GM18951 (cell line): ENCODE data around the gene MTMR3.

Experiments
- POLR2A ChIP-seq: IDR thresholded peaks from 4 replicates; pipeline ENCODE4 v1.6.1; 2011; ENCODE audit warnings: mild to moderate bottlenecking; ENCODE audit not compliant: insufficient read length, insufficient read depth; ENCODE audit errors: extremely low read depth
- in situ Hi-C: fragments of 300-500 bp; cut with MboI; formaldehyde crosslinking; loops from one replicate; pipeline ENCODE4 v1.12.0; 2022; ENCODE audit warnings: low sequenced_read_pairs, mixed read lengths, inconsistent platforms; ENCODE audit not compliant: unreplicated experiment

MTMR3 gene

DNA sequence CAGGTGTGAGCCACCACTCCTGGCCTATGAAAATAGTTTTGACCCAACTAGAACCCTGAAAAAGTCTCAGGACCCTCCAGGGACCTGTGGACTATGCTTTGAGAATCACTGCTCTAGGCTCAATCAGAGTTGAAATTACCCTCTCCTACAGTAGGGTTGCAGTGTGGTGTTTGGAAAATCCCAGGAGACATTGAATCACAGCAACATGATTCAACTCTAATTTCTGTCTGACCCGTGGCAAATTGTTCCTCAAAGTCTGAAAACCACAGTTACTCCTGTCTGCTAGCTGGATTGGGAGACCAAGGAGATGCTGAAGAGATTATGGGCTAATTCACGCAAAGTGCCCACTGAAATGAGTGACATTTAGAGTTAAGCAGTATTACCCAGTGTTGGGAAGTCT lies 5.4 kb upstream of the MTMR3 start:
- in situ Hi-C loops, result no loop called here
- TF ChIP-seq POLR2A, result no peak

DNA sequence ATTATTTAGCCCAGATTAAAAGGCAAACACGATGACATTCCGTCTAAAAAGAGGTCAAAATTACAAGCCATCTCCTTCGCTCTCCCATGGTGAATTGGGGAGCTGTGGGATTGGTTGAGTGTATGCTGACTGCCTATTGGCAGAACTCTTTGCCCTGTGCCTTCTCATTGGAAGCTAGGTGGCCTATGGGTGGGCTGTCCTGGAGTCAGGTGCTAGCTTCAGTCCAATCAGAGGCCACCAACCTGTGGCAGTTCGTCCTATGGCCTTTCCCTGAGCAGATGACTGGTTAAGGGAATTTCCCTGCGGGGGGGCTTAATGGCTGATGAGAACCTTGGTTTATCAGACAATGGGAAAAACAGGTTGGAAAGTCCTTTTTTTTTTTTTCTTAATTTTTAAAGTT lies 3.2 kb upstream of the MTMR3 start:
- no peak for TF ChIP-seq POLR2A
- in situ Hi-C loops, result no loop called here

- TF ChIP-seq POLR2A, result no peak
- in situ Hi-C loops, result no loop called here
Measured at GRCh38 chr22:29882716-29883044, 294 bp upstream of the MTMR3 start.

DNA sequence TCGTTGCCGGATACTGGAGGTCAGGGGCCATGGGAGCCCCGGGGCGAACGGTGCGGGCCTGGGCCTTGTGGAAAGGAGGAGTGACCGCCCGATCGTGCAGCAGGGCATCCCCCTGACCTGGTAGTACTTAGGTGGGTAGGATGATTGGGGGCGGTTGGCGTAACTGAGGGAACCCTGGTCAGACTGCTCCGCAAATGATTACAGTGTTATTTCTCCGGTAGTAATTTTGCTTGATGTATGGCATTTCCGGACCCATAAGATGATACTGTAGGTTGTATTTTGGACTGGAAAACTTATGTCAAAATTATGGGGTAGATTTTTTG lies 762 bp downstream of the MTMR3 start:
- TF ChIP-seq POLR2A, result no peak

DNA sequence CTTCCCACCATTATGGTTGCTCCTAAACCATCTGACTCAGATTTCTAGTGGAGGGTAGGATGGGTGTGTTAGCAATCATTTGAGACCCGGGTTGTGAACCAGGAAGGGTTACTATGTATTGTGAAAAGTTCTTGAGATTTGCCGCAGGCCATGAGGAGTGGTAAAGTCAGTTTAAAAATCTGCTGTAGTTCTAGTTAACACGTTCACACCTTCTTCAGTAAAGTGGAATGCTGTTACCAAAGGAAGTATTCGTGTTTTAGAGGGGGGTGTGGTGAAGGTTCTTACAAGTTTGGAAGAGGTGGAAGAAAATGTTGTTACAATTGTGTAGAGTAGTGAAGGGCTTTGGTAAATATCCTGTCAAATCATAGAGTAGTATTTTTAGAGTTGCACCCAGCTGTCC lies 2.6 kb downstream of the MTMR3 start:
- in situ Hi-C loops, result no loop called here
- no peak for TF ChIP-seq POLR2A

More for the DNA sequence above, 762 bp downstream of the MTMR3 start:
- in situ Hi-C loops, result no loop called here

DNA sequence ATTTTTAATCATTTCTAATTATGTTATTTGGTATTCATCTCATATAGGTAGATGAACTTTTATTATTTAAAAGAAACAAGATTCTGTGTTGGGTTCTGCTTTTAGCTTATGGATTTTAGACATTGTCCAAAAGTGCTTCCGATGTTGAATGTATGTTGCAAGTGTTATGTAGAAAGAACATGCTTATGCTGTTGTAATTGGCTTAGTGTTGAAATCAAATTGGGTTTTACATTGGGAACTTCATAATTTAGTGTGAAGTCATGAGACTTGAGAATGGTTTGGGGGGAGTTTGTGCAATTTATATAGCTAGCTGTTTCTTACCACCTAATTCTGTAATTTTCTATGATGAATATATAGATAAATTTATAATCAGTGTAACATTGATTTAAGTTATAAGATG lies 3.6 kb downstream of the MTMR3 start:
- in situ Hi-C loops, result no loop called here
- TF ChIP-seq POLR2A, result no peak

DNA sequence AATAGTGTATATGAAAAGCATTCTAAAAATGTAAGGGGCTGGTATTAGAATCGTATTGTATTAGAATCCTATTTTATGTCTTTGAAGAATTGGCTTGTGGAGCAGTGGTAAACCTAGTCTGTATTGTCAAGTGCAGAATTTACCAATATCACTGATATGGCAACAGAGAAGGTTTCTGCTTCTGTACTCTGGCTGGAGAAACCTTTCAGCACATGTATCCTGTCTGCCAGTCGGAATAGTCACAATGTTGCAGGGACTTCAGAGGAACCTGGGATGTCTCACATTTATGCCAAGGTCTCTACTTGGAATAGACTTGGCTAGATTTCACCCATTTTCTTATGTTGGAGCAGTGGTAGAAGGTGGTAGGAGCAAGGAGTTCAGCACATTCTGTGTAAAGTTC lies 4.4 kb downstream of the MTMR3 start:
- no peak for TF ChIP-seq POLR2A

GRCh38 chr22:29890760-29891159 lies 7.8 kb downstream of the MTMR3 start:
- in situ Hi-C loops, result no loop called here
- no peak for TF ChIP-seq POLR2A

More for the DNA sequence above, 4.4 kb downstream of the MTMR3 start:
- in situ Hi-C loops, result no loop called here

GRCh38 chr22:29892315-29893156 lies 9.6 kb downstream of the MTMR3 start:
- in situ Hi-C loops, result no loop called here
- no peak for TF ChIP-seq POLR2A

GRCh38 chr22:29901354-29901753 lies 18.4 kb downstream of the MTMR3 start:
- in situ Hi-C loops, result no loop called here

DNA sequence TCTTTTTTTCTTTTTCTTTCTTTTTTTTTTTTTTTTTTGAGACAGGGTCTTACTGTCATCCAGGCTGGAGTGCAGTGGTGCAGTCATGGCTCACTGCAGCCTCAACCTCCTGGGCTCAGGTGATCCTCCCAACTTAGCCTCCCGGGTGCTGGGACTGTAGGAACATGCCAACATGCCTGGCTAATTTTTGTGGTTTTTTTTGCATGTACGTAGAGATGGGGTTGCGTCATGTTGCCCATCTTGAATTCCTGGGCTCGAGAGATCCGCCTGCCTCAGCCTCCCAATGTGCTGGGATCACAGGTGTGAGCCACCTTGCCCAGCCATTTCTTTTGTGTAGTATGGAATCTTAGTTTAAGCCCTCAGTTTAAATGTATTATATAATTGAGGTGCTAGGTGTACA lies 20.4 kb downstream of the MTMR3 start:
- TF ChIP-seq POLR2A, result no peak
- in situ Hi-C loops, result no loop called here

More at GRCh38 chr22:29901354-29901753, 18.4 kb downstream of the MTMR3 start:
- TF ChIP-seq POLR2A, result no peak

- in situ Hi-C loops, result no loop called here
- no peak for TF ChIP-seq POLR2A
Measured at GRCh38 chr22:29904020-29904419, 21.0 kb downstream of the MTMR3 start.

- in situ Hi-C loops, result no loop called here
- no peak for TF ChIP-seq POLR2A
Measured at GRCh38 chr22:29907753-29908515, 25.0 kb downstream of the MTMR3 start.

DNA sequence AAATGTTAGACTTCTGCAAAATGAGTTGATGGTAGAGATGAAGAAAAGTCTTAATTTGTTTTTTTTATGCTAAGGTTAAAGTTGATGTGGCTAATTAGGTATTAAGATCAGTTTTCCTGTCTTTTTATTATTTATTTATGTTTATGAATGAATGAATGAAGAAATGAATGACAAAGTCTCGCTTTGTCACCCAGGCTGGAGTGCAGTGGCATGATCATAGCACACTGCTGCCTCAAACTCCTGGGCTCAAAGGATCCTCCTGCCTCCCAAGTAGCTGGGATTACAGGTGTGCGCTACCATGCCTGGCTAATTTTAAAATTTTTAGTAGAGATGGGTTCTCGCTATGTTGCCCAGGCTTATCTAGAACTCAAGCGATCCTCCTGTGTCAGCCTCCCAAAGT lies 29.2 kb downstream of the MTMR3 start:
- no peak for TF ChIP-seq POLR2A
- in situ Hi-C loops, result no loop called here
